GM18502 (cell line): ENCODE measurements around the gene NPAS3.

Experiments used
- ATAC-seq: cut with Tn5 transposase; IDR thresholded peaks from one replicate; pipeline ENCODE4 v1.9.1; 2021; ENCODE audit warnings: mild to moderate bottlenecking; ENCODE audit not compliant: unreplicated experiment, poor library complexity

Gene NPAS3

GRCh38 chr14:33711194-33711593, 772.5 kb downstream of the NPAS3 start:
- ATAC-seq = no peak

- ATAC-seq = no peak
Observed at GRCh38 chr14:33711811-33712216, 773.1 kb downstream of the NPAS3 start.

DNA sequence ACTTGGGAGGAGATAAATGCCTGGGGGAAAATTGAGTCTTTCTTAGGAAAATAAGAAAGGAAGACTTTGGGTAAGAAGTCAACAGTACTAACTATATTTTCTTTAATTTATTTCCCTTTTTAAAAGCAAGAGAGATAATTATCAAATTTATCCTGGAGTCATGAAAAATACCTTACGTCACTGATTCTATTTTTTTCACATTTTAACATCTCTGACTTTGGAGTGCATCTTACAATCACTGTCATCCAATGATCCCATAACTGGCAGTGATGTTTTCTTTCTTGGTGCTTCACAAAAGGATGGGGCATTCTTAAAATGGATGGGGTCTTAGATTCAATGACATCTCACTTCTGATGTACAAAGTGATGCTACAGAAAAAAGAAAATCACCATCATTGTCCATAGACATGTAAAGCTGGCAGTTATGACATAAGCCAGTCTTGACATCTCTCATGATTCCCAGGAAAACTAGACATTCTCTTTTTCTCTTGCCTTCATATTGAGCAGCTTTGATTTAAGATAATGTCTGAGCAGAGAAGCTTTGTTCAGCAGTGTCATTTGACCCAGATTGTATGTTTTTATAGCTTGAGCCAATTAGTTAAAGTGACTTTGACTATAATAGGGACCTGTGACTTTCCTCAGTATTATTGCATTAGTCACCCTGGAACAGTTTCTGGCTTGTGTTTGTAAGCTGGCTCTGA, 776.0 kb downstream of the NPAS3 start:
- no peak for ATAC-seq

- no peak for ATAC-seq
Observed at GRCh38 chr14:33715227-33715528, 776.5 kb downstream of the NPAS3 start.

DNA sequence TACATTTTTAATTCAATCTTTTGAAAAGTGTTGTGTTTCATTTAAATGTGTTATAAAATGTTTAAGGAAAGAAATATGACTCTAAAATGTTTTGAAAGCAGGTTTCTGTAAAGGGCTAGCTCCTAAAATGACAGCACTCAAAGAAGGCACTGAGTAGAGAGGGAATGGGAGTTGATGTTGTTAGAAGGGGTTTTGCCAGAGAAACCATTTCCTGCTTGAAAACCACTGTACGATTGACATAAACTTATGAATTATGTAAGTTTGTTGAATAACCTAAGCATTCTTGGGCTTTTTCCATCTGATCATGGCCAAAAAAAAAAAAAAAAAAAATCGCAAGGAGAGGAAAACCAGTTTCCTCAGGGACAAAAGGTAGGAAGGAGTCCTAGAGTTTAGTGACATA, 778.2 kb downstream of the NPAS3 start:
- ATAC-seq = no peak

DNA sequence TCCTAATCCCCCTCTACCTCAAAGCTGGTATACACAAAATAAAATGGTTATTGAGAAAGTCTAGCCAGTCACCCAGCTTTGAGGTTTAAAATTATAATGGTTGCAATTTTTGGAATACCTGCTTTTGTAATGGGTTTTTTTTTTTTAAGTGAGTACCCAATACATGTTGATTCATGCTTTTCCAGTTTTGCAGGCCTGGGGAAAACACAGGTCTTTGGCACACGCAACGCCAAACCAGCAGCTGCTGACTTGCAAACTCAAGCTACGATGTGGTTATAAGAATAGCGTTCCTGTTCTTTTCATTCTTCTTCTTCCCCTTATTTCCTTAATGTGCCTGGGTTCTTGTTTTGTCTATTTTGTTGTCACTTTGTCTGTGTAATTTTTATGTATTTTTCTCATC, 779.2 kb downstream of the NPAS3 start:
- ATAC-seq = no peak

DNA sequence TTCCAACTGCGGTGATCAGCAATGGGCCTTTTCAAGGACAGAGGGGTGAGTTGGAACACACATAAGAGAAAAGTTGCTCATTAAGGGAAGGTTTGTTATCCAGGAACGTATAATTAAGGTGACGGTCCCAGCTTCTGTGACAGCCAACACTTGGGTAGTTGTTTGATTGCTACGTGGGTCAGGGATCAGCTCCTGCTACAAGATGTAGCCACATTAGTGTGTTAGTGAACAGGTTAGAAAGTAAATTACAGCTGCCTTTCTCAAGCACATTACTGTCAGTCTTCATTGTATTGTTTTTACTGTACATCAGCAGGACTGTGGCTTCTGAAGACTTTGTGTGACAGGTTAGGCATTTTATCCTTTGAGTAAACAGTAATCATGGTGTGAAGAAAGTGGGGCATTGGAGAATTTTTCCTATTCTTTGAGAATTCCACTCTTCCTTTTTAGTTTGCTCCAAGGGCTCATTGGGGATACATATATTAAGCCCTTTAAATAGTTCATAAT, 781.7 kb downstream of the NPAS3 start:
- ATAC-seq = no peak

DNA sequence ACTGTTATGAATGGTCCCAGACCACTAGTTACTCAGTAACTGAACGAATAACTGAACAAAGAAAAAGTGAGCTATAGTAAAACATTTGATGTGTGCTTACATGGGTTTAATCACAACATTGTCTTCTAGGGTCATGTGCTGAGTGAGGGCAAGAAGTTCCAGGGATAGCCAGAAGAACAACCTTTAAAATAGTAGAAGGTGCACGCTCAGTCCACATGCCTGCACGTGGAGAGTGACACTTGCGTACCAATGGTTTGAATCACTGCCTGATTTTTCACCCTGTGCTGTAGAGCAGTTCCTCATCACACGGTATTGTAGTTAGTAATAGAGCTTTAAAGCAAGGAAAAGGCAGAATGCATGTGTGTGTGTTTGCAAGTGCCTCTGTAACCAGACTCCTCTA, 788.0 kb downstream of the NPAS3 start:
- no peak for ATAC-seq

- no peak for ATAC-seq
Observed at GRCh38 chr14:33727606-33728005, 788.9 kb downstream of the NPAS3 start.

DNA sequence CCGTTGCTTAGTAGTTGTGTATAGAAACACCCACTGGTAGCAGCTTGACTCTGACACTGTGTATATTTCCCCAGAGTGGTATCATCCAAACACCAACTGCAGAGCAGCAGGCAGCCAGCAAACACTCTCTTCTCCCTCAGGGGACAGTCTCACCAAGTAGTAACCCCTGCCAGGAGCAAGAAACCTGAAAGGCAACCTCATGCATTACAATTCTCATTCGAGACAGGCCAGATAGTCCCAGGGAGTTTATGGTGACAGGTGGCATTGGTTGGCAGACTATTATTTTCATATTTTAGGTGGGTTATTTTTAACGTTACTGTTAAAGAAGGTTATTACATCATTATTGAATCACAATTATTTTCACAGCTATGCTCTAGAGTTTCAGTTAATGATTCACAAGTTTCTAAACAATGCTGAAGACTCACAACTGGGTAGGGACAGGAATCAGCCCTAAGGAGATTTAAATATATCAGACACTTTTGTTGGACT, 789.4 kb downstream of the NPAS3 start:
- no peak for ATAC-seq

GRCh38 chr14:33730156-33730555, 791.5 kb downstream of the NPAS3 start:
- no peak for ATAC-seq

DNA sequence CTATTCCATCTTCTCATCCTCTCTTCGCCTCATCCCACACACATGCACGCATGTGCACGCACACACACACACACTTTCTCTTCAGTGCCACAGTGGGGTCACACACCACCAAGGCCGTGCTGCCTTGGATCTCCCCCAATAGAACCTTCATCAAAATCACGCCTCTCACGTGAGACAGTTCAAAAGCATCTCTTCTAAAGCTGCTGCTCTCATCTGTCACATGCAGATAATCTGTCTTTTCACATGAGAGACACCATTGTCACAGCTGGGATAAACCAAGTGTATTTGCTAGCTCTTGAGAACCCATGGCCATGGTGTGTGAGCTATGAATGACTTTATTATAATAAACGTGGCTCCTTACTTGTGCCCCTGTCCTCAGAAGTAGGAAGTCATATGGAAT, 793.5 kb downstream of the NPAS3 start:
- no peak for ATAC-seq

- ATAC-seq = no peak
Observed at GRCh38 chr14:33733310-33733709, 794.6 kb downstream of the NPAS3 start.

GRCh38 chr14:33733721-33734120, 795.0 kb downstream of the NPAS3 start:
- ATAC-seq = no peak

DNA sequence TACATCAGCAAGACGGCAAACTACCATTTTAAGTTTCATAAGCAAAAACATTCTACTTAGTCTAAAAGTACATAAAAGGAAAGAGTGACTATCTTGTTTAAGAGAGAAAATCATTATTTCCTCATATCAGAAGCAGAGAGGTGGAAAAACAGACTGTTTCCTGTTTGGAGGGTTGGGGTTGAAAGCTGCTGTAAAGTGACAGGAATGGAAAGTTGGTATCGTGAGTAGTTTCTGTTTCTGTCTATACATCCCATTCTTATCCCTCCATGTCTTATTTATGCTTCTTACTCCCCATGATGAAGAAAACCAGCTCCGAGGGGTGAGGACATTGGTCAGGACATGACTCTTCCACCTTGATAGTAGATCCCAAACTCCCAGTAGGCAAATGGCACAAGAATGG, 795.7 kb downstream of the NPAS3 start:
- no peak for ATAC-seq

GRCh38 chr14:33736299-33736825, 797.7 kb downstream of the NPAS3 start:
- no peak for ATAC-seq

DNA sequence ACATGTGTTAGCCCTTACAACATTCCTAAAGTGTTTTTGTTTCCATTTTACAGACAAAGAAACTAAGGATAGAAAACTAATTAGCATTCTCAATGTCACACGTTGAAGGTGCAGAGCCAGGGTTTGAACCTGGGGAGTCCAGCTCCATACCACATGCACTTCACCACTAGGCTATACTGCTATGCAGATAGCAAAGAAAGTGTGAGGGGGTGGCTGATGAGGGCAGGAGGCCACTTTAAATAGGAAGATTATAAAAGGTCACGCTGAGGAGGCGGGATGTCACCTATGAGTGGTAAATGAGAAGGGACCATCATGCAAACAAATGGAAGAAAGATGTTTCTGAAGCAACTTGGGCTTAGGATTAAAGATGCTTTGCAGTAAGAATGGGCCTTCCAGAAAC, 798.3 kb downstream of the NPAS3 start:
- no peak for ATAC-seq

DNA sequence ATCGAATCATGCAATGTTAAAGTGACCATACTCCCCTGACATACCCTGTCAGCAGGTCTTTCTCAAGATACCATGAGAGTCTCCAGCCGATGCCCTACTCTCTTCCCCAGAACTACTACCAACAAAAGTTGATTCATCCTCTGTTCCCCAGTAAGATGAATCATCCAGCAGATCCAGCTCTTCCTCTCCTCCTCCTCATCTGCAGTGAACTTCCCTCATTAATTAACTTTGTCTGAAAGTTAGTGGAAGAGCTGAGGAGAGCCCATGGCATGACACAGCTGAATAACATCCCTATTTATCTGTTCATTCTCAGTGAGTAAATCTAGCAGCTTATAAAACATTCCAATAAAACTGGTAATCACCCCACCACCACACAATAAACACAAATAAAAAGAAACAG, 798.8 kb downstream of the NPAS3 start:
- no peak for ATAC-seq

DNA sequence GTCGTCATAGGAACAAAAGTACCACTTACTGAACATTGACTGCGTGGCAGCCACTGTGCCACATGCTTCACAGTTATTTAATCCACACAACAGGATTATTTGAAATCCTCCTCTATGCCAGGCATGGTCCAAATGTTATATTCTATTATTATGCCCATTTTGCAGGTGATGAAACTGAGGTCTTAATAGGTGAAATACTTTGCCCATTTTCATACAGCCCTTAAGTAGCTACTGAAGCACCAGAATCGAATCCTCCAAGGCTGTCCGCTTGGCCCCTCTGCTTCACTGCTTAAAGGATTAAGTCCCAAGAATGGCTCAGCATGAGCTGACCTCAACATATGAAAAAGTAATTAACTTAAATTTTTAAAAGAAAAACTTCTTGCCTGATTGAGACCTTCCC, 799.4 kb downstream of the NPAS3 start:
- no peak for ATAC-seq

DNA sequence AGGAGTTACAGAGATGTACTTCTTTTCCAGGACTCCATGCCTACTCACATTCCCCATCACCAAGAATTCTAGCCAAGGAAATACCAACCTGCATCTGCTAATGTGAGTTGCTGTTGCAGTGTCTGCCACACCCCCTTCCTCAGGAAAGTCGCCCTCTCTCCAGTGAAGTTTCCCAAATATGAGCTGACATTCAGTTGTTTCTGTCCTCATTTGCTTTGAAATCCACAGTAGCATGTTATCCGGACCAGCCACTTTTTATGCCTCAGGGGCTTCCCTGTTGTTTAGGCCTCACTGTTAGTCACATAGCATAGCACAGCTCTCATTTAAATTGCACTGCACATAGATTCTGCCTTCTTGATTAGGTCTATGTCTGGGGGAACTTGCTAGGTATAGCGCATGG, 799.8 kb downstream of the NPAS3 start:
- no peak for ATAC-seq

DNA sequence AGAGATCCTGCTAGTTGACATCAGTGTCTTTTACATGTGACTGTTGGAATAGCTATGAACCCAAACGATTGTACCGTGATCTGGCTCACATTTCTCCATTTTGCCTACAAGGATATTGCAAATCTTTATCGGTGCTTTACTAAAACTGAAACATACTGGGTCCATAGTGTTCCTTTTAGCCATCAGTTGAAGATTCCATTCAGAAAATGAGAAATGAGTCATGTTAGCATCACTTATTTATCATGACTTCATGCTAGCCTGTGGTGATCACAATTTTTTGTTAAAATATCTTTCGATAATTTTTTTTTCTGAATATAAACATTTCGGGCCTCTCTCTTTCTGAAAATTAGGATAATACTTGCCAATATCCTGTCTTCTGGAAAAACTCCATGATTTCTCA, 801.9 kb downstream of the NPAS3 start:
- no peak for ATAC-seq

- no peak for ATAC-seq
Observed at GRCh38 chr14:33742166-33742565, 803.5 kb downstream of the NPAS3 start.
